Mesenchymal stem cell (in vitro differentiated cells and primary cell): Measurements from ENCODE around the gene JPT2.

Source experiments
- DNase-seq: peaks from one replicate; pipeline ENCODE4 v3.0.0-alpha.2; 2013
- H2AFZ ChIP-seq: one replicate; pipeline ENCODE4 v1.6.1; 2013; ENCODE audit warnings: low read depth, mild to moderate bottlenecking, control low read depth, inconsistent platforms, low read length, moderate library complexity
- H2AK5ac ChIP-seq: 2 replicates; pipeline ENCODE4 v1.6.1; 2013; ENCODE audit warnings: low read length, moderate library complexity, mild to moderate bottlenecking, inconsistent platforms; ENCODE audit not compliant: severe bottlenecking
- H2BK120ac ChIP-seq: one replicate; pipeline ENCODE4 v1.6.1; 2013; ENCODE audit warnings: low read depth, mild to moderate bottlenecking, inconsistent platforms, low read length, moderate library complexity
- H2BK12ac ChIP-seq, 2 experiments: one replicate each; pipeline ENCODE4 v1.6.1; 2013; ENCODE audit warnings: inconsistent platforms in 2 of 2, low read length in 2 of 2, mild to moderate bottlenecking in 2 of 2, moderate library complexity in 2 of 2, control low read depth in 1 of 2
- H2BK15ac ChIP-seq: one replicate; pipeline ENCODE4 v1.6.1; 2013; ENCODE audit warnings: mild to moderate bottlenecking, low read depth, inconsistent platforms; ENCODE audit not compliant: poor library complexity, severe bottlenecking
- H2BK5ac ChIP-seq: 2 replicates; pipeline ENCODE4 v1.6.1; 2013; ENCODE audit warnings: low read depth, mild to moderate bottlenecking, low read length, control low read depth, inconsistent platforms; ENCODE audit not compliant: poor library complexity, severe bottlenecking
- H3K14ac ChIP-seq, 2 experiments: one replicate each; pipeline ENCODE4 v1.6.1; 2013; ENCODE audit warnings: inconsistent platforms in 2 of 2, low read length in 2 of 2, control low read depth in 1 of 2, mild to moderate bottlenecking in 1 of 2, moderate library complexity in 1 of 2
- H3K18ac ChIP-seq, 2 experiments: one replicate each; pipeline ENCODE4 v1.6.1; 2013; ENCODE audit warnings: inconsistent platforms in 2 of 2, low read length in 2 of 2, control low read depth in 1 of 2, low read depth in 1 of 2, mild to moderate bottlenecking in 1 of 2
- H3K23ac ChIP-seq, 2 experiments: one replicate each; pipeline ENCODE4 v1.6.1; 2013; ENCODE audit warnings: inconsistent platforms in 2 of 2, low read length in 2 of 2, mild to moderate bottlenecking in 2 of 2, moderate library complexity in 2 of 2, control low read depth in 1 of 2
- H3K27ac ChIP-seq: 2 replicates; pipeline ENCODE4 v1.5.1; 2013; ENCODE audit warnings: mild to moderate bottlenecking, moderate library complexity, low read length, control low read depth, inconsistent platforms; ENCODE audit not compliant: poor library complexity, severe bottlenecking
- H3K27me3 ChIP-seq, 2 experiments: 2 replicates each; pipeline versions ENCODE4 v1.6.1 to v1.7.0; 2013; ENCODE audit warnings: low read length in 2 of 2, mild to moderate bottlenecking in 2 of 2, moderate library complexity in 2 of 2, control low read depth in 1 of 2, inconsistent platforms in 1 of 2; ENCODE audit not compliant: control insufficient read depth in 1 of 2, insufficient read depth in 1 of 2
- H3K36me3 ChIP-seq, 2 experiments: 2 replicates each; pipeline versions ENCODE4 v1.6.1 to v1.7.0; 2013; ENCODE audit warnings: low read length in 2 of 2, control low read depth in 1 of 2, inconsistent platforms in 1 of 2, low read depth in 1 of 2, mild to moderate bottlenecking in 1 of 2; ENCODE audit not compliant: insufficient read depth in 2 of 2, control insufficient read depth in 1 of 2
- H3K4ac ChIP-seq, 2 experiments: one replicate each; pipeline ENCODE4 v1.6.1; 2013; ENCODE audit warnings: inconsistent platforms in 2 of 2, low read length in 2 of 2, mild to moderate bottlenecking in 2 of 2, moderate library complexity in 2 of 2, control low read depth in 1 of 2, low read depth in 1 of 2
- H3K4me1 ChIP-seq: 2 replicates; pipeline ENCODE4 v1.6.1; 2013; ENCODE audit warnings: low read depth, low read length, control low read depth; ENCODE audit not compliant: control insufficient read depth, insufficient read depth
- H3K4me2 ChIP-seq: 2 replicates; pipeline ENCODE4 v1.6.1; 2013; ENCODE audit warnings: low read length, mild to moderate bottlenecking, inconsistent platforms; ENCODE audit not compliant: poor library complexity, severe bottlenecking
- H3K4me3 ChIP-seq, 2 experiments: 2 replicates each; pipeline versions ENCODE4 v1.5.1 to v1.7.0; 2013; ENCODE audit warnings: low read length in 2 of 2, mild to moderate bottlenecking in 2 of 2, control low read depth in 1 of 2, low read depth in 1 of 2; ENCODE audit not compliant: insufficient read depth in 1 of 2
- H3K79me1 ChIP-seq: replicated peaks from 2 replicates; pipeline ENCODE4 v1.6.1; 2013; ENCODE audit warnings: mild to moderate bottlenecking, control low read depth, low read length, inconsistent platforms; ENCODE audit not compliant: poor library complexity, severe bottlenecking
- H3K9ac ChIP-seq: 2 replicates; pipeline ENCODE4 v1.7.0; 2013; ENCODE audit warnings: mild to moderate bottlenecking, low read length, moderate library complexity
- H3K9me3 ChIP-seq: 2 replicates; pipeline ENCODE4 v1.7.0; 2013; ENCODE audit warnings: mild to moderate bottlenecking, low read length; ENCODE audit not compliant: control insufficient read depth
- H4K8ac ChIP-seq: one replicate; pipeline ENCODE4 v1.6.1; 2013; ENCODE audit warnings: inconsistent platforms, mild to moderate bottlenecking, low read length, moderate library complexity
- H4K91ac ChIP-seq: one replicate; pipeline ENCODE4 v1.6.1; 2013; ENCODE audit warnings: mild to moderate bottlenecking, low read length, inconsistent platforms
- WGBS: methylation state at CpG from one replicate; pipeline ENCODE4 v1.1.7; 2013; ENCODE audit warnings: mixed read lengths; 5-methylcytosine and 5-hydroxymethylcytosine counted together

Gene JPT2

GRCh38 chr16:1640261-1640941 lies 37.7 kb upstream of the JPT2 start:
- peaks cover 57% of the 10 kb centered on the region for H3K79me1 ChIP-seq
- no peak overlapping the region for H3K18ac ChIP-seq
- H3K9ac ChIP-seq: no peak overlapping the region
- H2BK12ac ChIP-seq: no peak overlapping the region
- H3K4me1 ChIP-seq: peaks cover 7% of the 10 kb centered on the region
- H2BK5ac ChIP-seq: no peak overlapping the region
- H4K91ac ChIP-seq: no peak overlapping the region
- no peak overlapping the region for H3K27ac ChIP-seq
- H3K9me3 ChIP-seq: no peaks in the 10 kb centered on the region
- H3K4ac ChIP-seq: no peak overlapping the region
- H4K8ac ChIP-seq: no peak overlapping the region
- H2AK5ac ChIP-seq: no peak overlapping the region
- H3K36me3 ChIP-seq: peaks cover 74 to 83% of the 10 kb centered on the region in 2 experiments
- 94% methylated on average over 20 of the region's 20 CpGs for WGBS
- no peak overlapping the region for H3K14ac ChIP-seq
- H2BK120ac ChIP-seq: no peak overlapping the region
- no peak overlapping the region for H2AFZ ChIP-seq
- no peak overlapping the region for H2BK15ac ChIP-seq
- no peak overlapping the region for H3K23ac ChIP-seq
- no peak for DNase-seq
- no peak overlapping the region for H3K4me3 ChIP-seq
- H3K4me2 ChIP-seq: no peak overlapping the region
- H3K27me3 ChIP-seq: no peaks in the 10 kb centered on the region

GRCh38 chr16:1641261-1641660 lies 36.8 kb upstream of the JPT2 start:
- Histone ChIP-seq H3K9me3 (no peaks in the 10 kb centered on the region), H3K79me1 (peaks cover 59% of the 10 kb centered on the region), H2AK5ac (no peak overlapping the region), H2BK5ac (no peak overlapping the region), H3K36me3 (peaks cover 75 to 88% of the 10 kb centered on the region in 2 experiments), H3K18ac (no peak overlapping the region), H3K4me2 (no peak overlapping the region), H3K9ac (no peak overlapping the region), H3K4me3 (no peak overlapping the region), H4K8ac (no peak overlapping the region), H2BK15ac (no peak overlapping the region), H3K27me3 (no peaks in the 10 kb centered on the region), H3K4me1 (peaks cover 15% of the 10 kb centered on the region), H2AFZ (no peak overlapping the region), H3K14ac (no peak overlapping the region), H3K23ac (no peak overlapping the region), H2BK120ac (no peak overlapping the region), H4K91ac (no peak overlapping the region), H2BK12ac (no peak overlapping the region), H3K27ac (no peak overlapping the region), H3K4ac (no peak overlapping the region)
- DNase-seq: no peak
- 94% methylated on average over 12 of the region's 12 CpGs for WGBS

DNA sequence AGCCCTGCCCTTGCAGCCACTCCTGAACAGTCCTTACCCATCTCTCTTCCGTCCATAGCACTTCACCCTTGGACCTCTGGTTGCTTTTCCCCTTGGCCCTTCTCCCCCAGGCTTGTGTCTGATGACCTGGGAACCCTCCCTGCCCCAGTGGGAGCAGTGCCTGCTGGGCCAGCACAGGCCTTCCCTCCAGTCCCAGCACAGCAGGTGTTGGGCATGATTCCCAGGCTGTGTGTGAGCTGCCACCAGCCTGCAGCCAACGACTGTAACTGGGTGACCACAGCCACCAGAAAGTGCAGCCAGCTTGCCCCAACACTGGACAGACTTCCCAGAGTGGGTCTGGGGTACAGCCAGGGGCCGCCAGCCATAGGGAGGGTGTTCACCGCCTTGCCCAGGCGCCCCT lies 35.9 kb upstream of the JPT2 start:
- DNase-seq: no peak
- Histone ChIP-seq H2BK5ac (no peak overlapping the region), H3K4ac (no peak overlapping the region), H2AK5ac (no peak overlapping the region), H2BK15ac (no peak overlapping the region), H2BK12ac (no peak overlapping the region), H2BK120ac (no peak overlapping the region), H4K91ac (no peak overlapping the region), H3K36me3 (peaks cover 69 to 93% of the 10 kb centered on the region in 2 experiments), H3K23ac (no peak overlapping the region), H3K79me1 (peaks cover 59% of the 10 kb centered on the region), H3K9me3 (no peaks in the 10 kb centered on the region), H3K4me2 (no peak overlapping the region), H3K4me1 (peaks cover 15% of the 10 kb centered on the region), H3K27me3 (no peaks in the 10 kb centered on the region), H3K27ac (no peak overlapping the region), H3K18ac (no peak overlapping the region), H3K4me3 (no peak overlapping the region), H2AFZ (no peak overlapping the region), H3K9ac (no peak overlapping the region), H3K14ac (no peak overlapping the region), H4K8ac (no peak overlapping the region)
- WGBS: 96% methylated on average over 5 of the region's 5 CpGs

DNA sequence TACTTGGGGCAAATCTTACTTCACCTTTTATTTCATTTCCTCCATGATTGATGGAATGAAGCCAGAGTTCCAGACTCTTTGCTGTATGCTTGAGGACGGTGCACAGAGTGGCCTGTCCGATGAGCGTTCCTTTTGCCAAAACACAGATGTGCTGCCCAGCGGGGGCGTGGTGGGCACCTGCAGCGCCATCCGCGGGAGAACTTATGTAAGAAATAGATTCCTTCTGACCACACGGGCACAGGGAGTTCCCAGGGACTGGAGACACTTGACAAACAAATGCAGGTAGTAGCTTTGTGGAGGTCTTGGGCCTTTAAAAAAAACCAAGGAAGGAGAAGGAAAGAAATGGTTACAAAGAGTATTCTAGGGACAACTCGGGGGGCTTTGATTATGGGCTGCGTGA lies 35.3 kb upstream of the JPT2 start:
- Histone ChIP-seq H3K4me3 (no peak overlapping the region), H2BK5ac (no peak overlapping the region), H3K79me1 (peaks cover 54% of the 10 kb centered on the region), H4K8ac (no peak overlapping the region), H2BK120ac (no peak overlapping the region), H3K4me2 (no peak overlapping the region), H3K27ac (no peak overlapping the region), H3K36me3 (peaks cover 63 to 90% of the 10 kb centered on the region in 2 experiments), H3K27me3 (no peaks in the 10 kb centered on the region), H2BK15ac (no peak overlapping the region), H2AFZ (no peak overlapping the region), H4K91ac (no peak overlapping the region), H2AK5ac (no peak overlapping the region), H3K9ac (no peak overlapping the region), H3K23ac (no peak overlapping the region), H3K4me1 (peaks cover 15% of the 10 kb centered on the region), H3K9me3 (no peaks in the 10 kb centered on the region), H3K4ac (no peak overlapping the region), H2BK12ac (no peak overlapping the region), H3K18ac (no peak overlapping the region), H3K14ac (no peak overlapping the region)
- DNase-seq: no peak
- whole genome bisulfite sequencing: 97% methylated on average over 11 of the region's 11 CpGs
